Measurements from ENCODE around the gene OTUD5.

DNA sequence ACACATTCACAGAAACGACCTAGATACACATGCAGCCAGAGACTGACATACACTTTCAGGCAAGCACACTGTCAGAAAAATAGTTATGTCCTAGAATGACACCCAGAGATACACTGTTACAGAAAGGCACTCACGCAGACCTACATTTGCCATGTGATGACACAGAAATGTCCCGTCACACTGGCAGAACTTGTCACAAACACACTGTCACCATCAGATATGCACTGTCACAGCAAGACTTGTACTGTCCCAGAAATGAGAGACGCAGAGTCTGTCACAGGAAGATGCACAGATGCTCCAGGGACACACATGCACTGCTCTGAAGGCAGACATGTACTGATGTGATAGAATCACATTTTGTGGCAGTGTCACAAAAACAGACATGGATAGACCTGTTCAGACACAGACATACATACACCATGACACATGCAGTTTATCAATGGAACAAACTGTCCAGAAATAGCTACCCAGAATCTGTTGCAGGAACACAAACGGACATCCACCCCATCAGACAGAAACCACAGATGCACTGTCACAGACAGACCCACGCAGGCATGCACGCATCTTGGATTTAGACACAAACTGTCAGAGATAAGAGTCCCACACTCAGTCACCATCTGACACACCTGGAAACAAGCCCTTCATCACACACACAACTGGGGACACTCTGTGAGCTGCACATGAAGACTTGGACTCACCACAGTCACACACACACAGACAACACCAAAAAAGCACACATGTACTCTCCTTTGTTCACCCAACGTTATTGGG is 37.3 kb downstream of the OTUD5 start:
- no peak for TF ChIP-seq POLR2A (IDR thresholded peaks at IDR 0.05; ENCODE audit: low read length)
- TF ChIP-seq, protein P1, sequence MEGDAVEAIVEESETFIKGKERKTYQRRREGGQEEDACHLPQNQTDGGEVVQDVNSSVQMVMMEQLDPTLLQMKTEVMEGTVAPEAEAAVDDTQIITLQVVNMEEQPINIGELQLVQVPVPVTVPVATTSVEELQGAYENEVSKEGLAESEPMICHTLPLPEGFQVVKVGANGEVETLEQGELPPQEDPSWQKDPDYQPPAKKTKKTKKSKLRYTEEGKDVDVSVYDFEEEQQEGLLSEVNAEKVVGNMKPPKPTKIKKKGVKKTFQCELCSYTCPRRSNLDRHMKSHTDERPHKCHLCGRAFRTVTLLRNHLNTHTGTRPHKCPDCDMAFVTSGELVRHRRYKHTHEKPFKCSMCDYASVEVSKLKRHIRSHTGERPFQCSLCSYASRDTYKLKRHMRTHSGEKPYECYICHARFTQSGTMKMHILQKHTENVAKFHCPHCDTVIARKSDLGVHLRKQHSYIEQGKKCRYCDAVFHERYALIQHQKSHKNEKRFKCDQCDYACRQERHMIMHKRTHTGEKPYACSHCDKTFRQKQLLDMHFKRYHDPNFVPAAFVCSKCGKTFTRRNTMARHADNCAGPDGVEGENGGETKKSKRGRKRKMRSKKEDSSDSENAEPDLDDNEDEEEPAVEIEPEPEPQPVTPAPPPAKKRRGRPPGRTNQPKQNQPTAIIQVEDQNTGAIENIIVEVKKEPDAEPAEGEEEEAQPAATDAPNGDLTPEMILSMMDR (IDR thresholded peaks at IDR 0.05), result no peak

Measured in A549 (cell line).